ENCODE results near the gene HSH2D. TPM values are rescaled to one million over a fixed set of nuclear protein-coding genes. Genes with fewer than 3 reads are reported as not detected.
A peak's percentile ranks its signal among the peaks of the same experiment; 100 is the strongest.

Gene HSH2D
- total RNA-seq, 6 donors from 2014 or later = 5.9 to 12.6 (median 8.2) TPM

DNA sequence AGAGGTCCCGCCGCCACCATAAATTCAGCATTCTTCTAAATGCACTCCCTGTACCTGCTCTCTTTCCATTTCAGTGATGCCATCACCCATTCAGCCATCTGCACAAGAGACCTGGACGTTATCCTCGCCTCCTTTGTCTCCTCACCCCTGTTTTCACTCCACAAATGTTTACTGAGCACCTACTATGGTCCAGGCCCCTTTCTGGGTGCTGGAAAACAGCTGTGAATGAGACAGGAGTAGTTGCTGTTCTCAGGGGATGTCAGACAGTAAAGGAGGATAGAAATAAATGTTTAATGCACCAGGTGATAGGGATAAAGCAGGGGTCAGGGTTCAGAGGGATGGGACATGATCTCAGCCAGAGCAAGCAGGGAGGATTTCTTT, 57.5 kb downstream of the HSH2D start:
- no peak for ATAC-seq (ENCODE audit: low FRiP score in 2 of 2)
- Histone ChIP-seq H3K36me3 (peaks cover 10 to 58% (median 38%) of the 10 kb centered on the region in 4 donors), H3K27me3 (no peaks in the 10 kb centered on the region), H3K27ac (peak overlapping the region in 1 of 4 donors; percentile 91), H3K4me1 (peaks cover 31 to 38% (median 35%) of the 10 kb centered on the region in 4 donors), H3K9me3 (no peaks in the 10 kb centered on the region), H3K4me3 (no peak overlapping the region)
- DNase-seq = no peak
- 86 to 98% methylated on average over 4 of the region's 4 CpGs for WGBS, 2 donors
- no peak for TF ChIP-seq POLR2AphosphoS5 (IDR thresholded peaks at IDR 0.05)
- TF ChIP-seq EP300 (IDR thresholded peaks at IDR 0.05) = no peak
- no peak for TF ChIP-seq CTCF (IDR thresholded peaks at IDR 0.05)
- TF ChIP-seq POLR2A (IDR thresholded peaks at IDR 0.05) = no peak

DNA sequence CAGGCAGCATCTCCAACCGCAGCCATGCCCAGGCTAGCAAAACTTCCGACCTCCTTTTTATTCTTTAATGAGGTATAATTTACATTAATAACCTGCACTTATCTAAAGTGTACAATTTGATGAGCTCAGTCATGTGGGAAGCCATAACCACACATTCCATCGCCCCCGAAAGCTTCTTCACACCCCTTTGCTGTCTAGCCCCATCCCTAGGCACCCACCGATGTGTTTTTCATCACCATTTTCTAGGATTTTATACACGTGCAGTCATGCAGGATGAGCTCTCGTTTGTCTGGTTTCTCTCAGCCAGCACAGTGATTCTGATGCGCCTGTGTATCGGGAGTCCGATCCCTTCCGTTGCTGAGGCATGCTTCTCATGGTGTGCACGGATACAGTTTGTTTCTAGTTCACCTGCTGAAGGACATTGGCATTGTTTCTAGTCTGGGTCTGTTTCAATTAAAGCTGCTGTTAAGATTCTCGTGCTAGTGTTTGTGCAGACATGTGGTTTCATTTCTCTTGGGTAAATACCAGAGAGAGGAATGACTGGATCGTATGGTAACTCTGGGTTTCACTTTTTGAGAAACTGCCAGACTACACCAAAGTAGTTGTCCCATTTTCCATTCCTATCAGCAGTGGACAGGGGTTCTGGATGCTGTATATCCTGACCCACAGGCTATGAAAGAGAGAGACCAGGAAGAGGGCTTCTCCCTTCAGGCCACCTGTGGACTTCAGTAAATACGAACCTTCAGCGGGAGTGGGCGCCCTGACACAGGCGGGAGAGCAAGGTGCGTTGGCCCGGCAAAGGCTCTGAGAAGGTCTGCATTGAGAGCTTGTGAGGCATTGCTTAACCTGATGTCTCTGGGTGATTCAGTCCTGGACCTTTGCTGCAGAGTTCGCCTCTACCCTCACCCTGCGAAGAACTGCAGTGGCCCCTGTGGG, 59.1 kb downstream of the HSH2D start:
- Histone ChIP-seq H3K27me3 (no peaks in the 10 kb centered on the region), H3K9me3 (no peaks in the 10 kb centered on the region), H3K4me1 (peaks cover 24 to 31% (median 27%) of the 10 kb centered on the region in 4 donors), H3K36me3 (peaks cover 10 to 74% (median 47%) of the 10 kb centered on the region in 4 donors), H3K27ac (no peak overlapping the region), H3K4me3 (no peak overlapping the region)
- no peak for TF ChIP-seq EP300 (IDR thresholded peaks at IDR 0.05)
- ATAC-seq (ENCODE audit: low FRiP score in 2 of 2) (no peak), DNase-seq (no peak)
- WGBS, 2 donors = 81 to 86% methylated on average over 22 of the region's 22 CpGs

DNA sequence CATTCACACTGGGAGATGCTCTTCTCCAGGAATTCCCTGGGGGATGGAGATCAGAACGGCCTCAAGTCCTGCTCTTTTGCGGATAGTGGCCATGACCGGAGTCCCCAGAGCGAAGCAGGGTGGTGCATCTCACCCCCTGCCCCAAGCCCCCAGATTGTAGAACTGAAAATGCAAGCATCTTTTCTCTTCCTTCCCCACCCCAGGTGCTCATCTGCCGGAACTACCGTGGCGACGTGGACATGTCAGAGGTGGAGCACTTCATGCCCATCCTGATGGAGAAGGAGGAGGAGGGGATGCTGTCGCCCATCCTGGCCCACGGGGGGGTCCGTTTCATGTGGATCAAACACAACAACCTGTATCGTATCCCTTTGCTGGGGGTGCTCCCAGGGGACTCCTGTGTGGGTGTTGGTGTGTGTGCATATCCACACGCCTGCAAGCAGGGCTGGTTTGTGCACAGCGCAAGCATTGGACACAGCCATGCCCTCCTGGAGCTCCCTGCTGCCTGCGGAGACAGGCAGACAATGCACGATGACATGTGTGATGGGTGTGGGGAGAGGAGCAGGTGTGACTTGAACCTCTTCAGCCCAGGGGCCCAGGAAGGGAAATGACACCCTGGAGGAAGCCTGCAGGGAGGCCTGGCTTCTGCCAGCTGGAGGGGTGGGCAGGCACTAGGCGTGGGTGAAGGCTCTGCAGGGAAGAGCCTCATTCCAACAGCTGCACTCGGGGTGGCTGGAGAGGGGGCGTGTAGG, 59.9 kb downstream of the HSH2D start:
- no peak overlapping the region for H3K4me3 ChIP-seq
- no peak overlapping the region for H3K27ac ChIP-seq
- TF ChIP-seq EP300 (IDR thresholded peaks at IDR 0.05) (no peak), CTCF (IDR thresholded peaks at IDR 0.05) (no peak), POLR2A (IDR thresholded peaks at IDR 0.05) (no peak), POLR2AphosphoS5 (IDR thresholded peaks at IDR 0.05) (no peak)
- peaks cover 22 to 26% (median 25%) of the 10 kb centered on the region in 4 donors for H3K4me1 ChIP-seq
- 87 to 91% methylated on average over 13 to 19 of the region's 19 CpGs for WGBS, 2 donors
- peaks cover 10 to 83% (median 55%) of the 10 kb centered on the region in 4 donors for H3K36me3 ChIP-seq
- no peaks in the 10 kb centered on the region for H3K9me3 ChIP-seq
- DNase-seq = peak in 1 of 2 donors; percentile 37
- no peaks in the 10 kb centered on the region for H3K27me3 ChIP-seq
- ATAC-seq (ENCODE audit: low FRiP score in 2 of 2) = no peak

- Histone ChIP-seq H3K27ac (no peak overlapping the region), H3K9me3 (no peaks in the 10 kb centered on the region), H3K4me1 (peaks cover 17 to 21% (median 20%) of the 10 kb centered on the region in 4 donors), H3K4me3 (no peak overlapping the region), H3K27me3 (no peaks in the 10 kb centered on the region), H3K36me3 (peaks cover 14 to 88% (median 61%) of the 10 kb centered on the region in 4 donors)
- TF ChIP-seq POLR2AphosphoS5 (IDR thresholded peaks at IDR 0.05) = no peak
- no peak for TF ChIP-seq CTCF (IDR thresholded peaks at IDR 0.05)
- TF ChIP-seq EP300 (IDR thresholded peaks at IDR 0.05) = no peak
- no peak for TF ChIP-seq POLR2A (IDR thresholded peaks at IDR 0.05)
- WGBS, 2 donors = 75 to 84% methylated on average over 5 of the region's 5 CpGs
- DNase-seq = no peak
- no peak for ATAC-seq (ENCODE audit: low FRiP score in 2 of 2)
These were observed 60.5 kb downstream of the HSH2D start for GRCh38 chr19:16204005-16204294.
